K562 (cell line): Measurements from ENCODE around the gene CCDC196. TPM values are rescaled to one million over a fixed set of nuclear protein-coding genes. Genes with fewer than 3 reads are reported as not detected.
A peak's percentile ranks its signal among the peaks of the same experiment; 100 is the strongest.

Source experiments
- ATAC-seq: fragments of 200-7000 bp; cut with Tn5 transposase; 3 replicates; pipeline ENCODE4 v1.9.1; 2020; ENCODE audit warnings: moderate library complexity
- BruUV-seq: library from RNA; stranded (reverse); fragments of 400-500 nt; replicated peaks from 2 replicates; lab custom pipeline; 2021; lab: Mats Ljungman, UMichigan
- CTCF ChIA-PET: fragments of 300-600 bp; formaldehyde crosslinking; extraction: SDS; loops from one replicate; lab custom pipeline; 2021; ENCODE audit warnings: low intra/inter-chr PET ratio; lab: Yijun Ruan, JAX
- POLR2A ChIA-PET: fragments of 300-600, 350-650 bp; sonication (Branson Sonifier 250); formaldehyde crosslinking; extraction: SDS; loops from one replicate; lab custom pipeline; 2021; ENCODE audit warnings: antibody characterized with exemption, inconsistent platforms; lab: Yijun Ruan, JAX
- DNase-seq, 4 experiments: peaks; one replicate each; pipeline versions ENCODE4 v3.0.0 to v3.0.0-alpha.2; 2011 to 2018; ENCODE audit warnings: low spot score in 3 of 4, mixed read lengths in 3 of 4; ENCODE audit errors: extremely low read depth in 1 of 4
- FAIRE-seq: peaks from 2 replicates; lab custom pipeline; 2011; peaks lifted over from hg19 to GRCh38; lab: Jason Lieb, UNC
- H2AFZ ChIP-seq: 2 replicates; pipeline ENCODE4 v1.6.0; 2011; ENCODE audit warnings: low read depth, low read length, control low read depth, inconsistent platforms
- H3K27ac ChIP-seq: fragments of 200-600 bp; 3 replicates; pipeline ENCODE4 v1.8.0; 2011; ENCODE audit warnings: low read depth, mild to moderate bottlenecking, control low read depth, inconsistent platforms, low read length, moderate library complexity, mixed read lengths; ENCODE audit errors: extremely low read depth
- H3K27me3 ChIP-seq, 2 experiments: fragments of 300-600 bp in 1 of 2; 2 replicates in 1 of 2; 3 replicates in 1 of 2; pipeline versions ENCODE4 v1.6.0 to v1.8.0; 2011; ENCODE audit warnings: inconsistent platforms in 2 of 2, low read length in 2 of 2, mild to moderate bottlenecking in 1 of 2, mixed read lengths in 1 of 2, moderate library complexity in 1 of 2; ENCODE audit not compliant: control insufficient read depth in 2 of 2, insufficient read depth in 2 of 2
- H3K36me3 ChIP-seq: fragments of 300-600 bp; 3 replicates; pipeline ENCODE4 v1.8.0; 2011; ENCODE audit warnings: mild to moderate bottlenecking, low read length, inconsistent platforms; ENCODE audit not compliant: control insufficient read depth, insufficient read depth
- H3K4me1 ChIP-seq, 2 experiments: fragments of 200-600 bp in 1 of 2; replicated peaks in 1 of 2; 2 replicates in 1 of 2; 3 replicates in 1 of 2; pipeline versions ENCODE4 v1.5.1 to v1.8.0; 2011; ENCODE audit warnings: inconsistent platforms in 2 of 2, low read length in 2 of 2, mild to moderate bottlenecking in 1 of 2, mixed read lengths in 1 of 2, moderate library complexity in 1 of 2; ENCODE audit not compliant: control insufficient read depth in 2 of 2, insufficient read depth in 2 of 2
- H3K4me2 ChIP-seq: 2 replicates; pipeline ENCODE4 v1.6.1; 2011; ENCODE audit warnings: low read length, control low read depth, inconsistent platforms, mixed read lengths; ENCODE audit not compliant: insufficient read depth
- H3K4me3 ChIP-seq: fragments of 200-600 bp; sonication (generic), shearing (Covaris generic); 2 replicates; pipeline ENCODE4 v1.5.1; 2016; ENCODE audit warnings: control low read depth, inconsistent platforms
- H3K79me2 ChIP-seq: fragments of 200-600 bp; 3 replicates; pipeline ENCODE4 v1.8.0; 2011; ENCODE audit warnings: low read length, inconsistent platforms; ENCODE audit not compliant: control insufficient read depth, insufficient read depth
- H3K9ac ChIP-seq, 2 experiments: 2 replicates each; pipeline versions ENCODE4 v1.6.0 to v1.6.1; 2011; ENCODE audit warnings: low read depth in 2 of 2, low read length in 2 of 2, control low read depth in 1 of 2, inconsistent platforms in 1 of 2, mild to moderate bottlenecking in 1 of 2, mixed read lengths in 1 of 2; ENCODE audit not compliant: insufficient read depth in 1 of 2
- H3K9me1 ChIP-seq: one replicate; pipeline ENCODE4 v1.6.0; 2011; ENCODE audit warnings: inconsistent platforms, mild to moderate bottlenecking, low read length, moderate library complexity; ENCODE audit not compliant: control insufficient read depth, insufficient read depth
- H3K9me3 ChIP-seq: replicated peaks from 2 replicates; pipeline ENCODE4 v1.5.1; 2011; ENCODE audit warnings: low read depth, low read length, inconsistent platforms; ENCODE audit not compliant: control insufficient read depth, insufficient read depth
- H4K20me1 ChIP-seq: replicated peaks from 2 replicates; pipeline ENCODE4 v1.6.1; 2011; ENCODE audit warnings: low read length, inconsistent platforms, mixed read lengths; ENCODE audit not compliant: control insufficient read depth, insufficient read depth
- CBX1 ChIP-seq: sonication (generic); IDR thresholded peaks from 2 replicates; pipeline ENCODE4 v1.6.1; 2016; ENCODE audit warnings: antibody characterized with exemption, low read depth, mild to moderate bottlenecking
- CCNT2 ChIP-seq: IDR thresholded peaks from 2 replicates; pipeline ENCODE4 v1.6.1; 2011; ENCODE audit warnings: borderline replicate concordance, low read depth, mild to moderate bottlenecking, moderate library complexity, mixed read lengths, low read length; ENCODE audit not compliant: insufficient read length; ENCODE audit errors: extremely low read depth
- IFI16 ChIP-seq: fragments of 250-450 bp; sonication (Bioruptor Pico); IDR thresholded peaks from 2 replicates; pipeline ENCODE4 v2.1.2; 2022; ENCODE audit warnings: mild to moderate bottlenecking, inconsistent platforms
- NKRF ChIP-seq: fragments of 450-650 bp; IDR thresholded peaks from 2 replicates; pipeline ENCODE4 v1.6.1; 2016; ENCODE audit warnings: borderline replicate concordance
- POLR2B ChIP-seq: fragments of 450-650 bp; IDR thresholded peaks from 2 replicates; pipeline ENCODE4 v1.6.1; 2018; ENCODE audit warnings: low read depth; ENCODE audit not compliant: partially characterized antibody
- ZNF184 ChIP-seq: sonication (generic); formaldehyde crosslinking; IDR thresholded peaks from 2 replicates; pipeline ENCODE4 v1.5.0; 2020; ENCODE audit warnings: missing genetic modification reagents
- ZNF212 ChIP-seq: fragments of 450-650 bp; formaldehyde crosslinking; IDR thresholded peaks from 2 replicates; pipeline ENCODE4 v1.4.0; 2020; ENCODE audit warnings: mild to moderate bottlenecking
- ZNF316 ChIP-seq: fragments of 450-650 bp; IDR thresholded peaks from 2 replicates; pipeline ENCODE4 v1.6.1; 2016
- ZNF551 ChIP-seq: fragments of 250-450 bp; sonication (Bioruptor Pico); IDR thresholded peaks from 2 replicates; pipeline ENCODE4 v1.5.0; 2021; ENCODE audit warnings: mild to moderate bottlenecking, moderate library complexity
- ZNF699 ChIP-seq: fragments of 250-450 bp; sonication (Bioruptor Pico); IDR thresholded peaks from 2 replicates; pipeline ENCODE4 v1.8.0; 2021; ENCODE audit warnings: mild to moderate bottlenecking, moderate library complexity; ENCODE audit not compliant: insufficient replicate concordance
- WGBS: fragments of 100-300 bp; shearing (Covaris generic); methylation state at CpG from one replicate; pipeline ENCODE4 v1.1.6; 2016; ENCODE audit warnings: low coverage, mixed read lengths; ENCODE audit not compliant: insufficient coverage; ENCODE audit errors: missing lambda C conversion rate; 5-methylcytosine and 5-hydroxymethylcytosine counted together
- in situ Hi-C: fragments of 300-500 bp; cut with MboI; formaldehyde crosslinking; loops from 4 replicates; pipeline ENCODE4 v1.15.0; 2018; ENCODE audit warnings: inconsistent platforms, mixed read lengths
- intact Hi-C: fragments of 100-400 bp; cut with micrococcal nuclease; formaldehyde crosslinking; loops from 2 replicates; pipeline ENCODE4 v1.14.2; 2022
- polyA plus RNA-seq, 8 experiments: library from polyadenylated mRNA; depleted of rRNA in 4 of 8; stranded (reverse) in 5 of 8; unstranded in 3 of 8; fragments of >200 nt; fragmentation: Nextera tagmentation in 2 of 8; fragmentation: Illumina TruSeq in 1 of 8; extraction: Ambion mirVana in 2 of 8; extraction: Trizol in 1 of 8; gene quantifications; 2 replicates each; pipeline versions ENCODE4 v1.2.1 to v1.2.3, GENCODE V29; 2011 to 2014; ENCODE audit warnings: inconsistent platforms in 1 of 8, missing spikeins in 1 of 8
- total RNA-seq, 7 experiments: library from RNA; depleted of rRNA in 6 of 7; stranded (reverse); fragments of >200 nt in 6 of 7; fragmentation: Illumina TruSeq in 2 of 7; extraction: Trizol in 2 of 7; gene quantifications; 2 replicates each; pipeline versions ENCODE4 v1.2.1 to v1.2.3, GENCODE V29; 2011 to 2021; ENCODE audit warnings: low replicate concordance in 1 of 7
- TF ChIP-seq, protein P1 (sequence below): fragments of 450-650 bp; formaldehyde crosslinking; IDR thresholded peaks from 2 replicates; pipeline ENCODE4 v1.4.0; 2020; ENCODE audit warnings: mild to moderate bottlenecking, moderate library complexity
- TF ChIP-seq, protein P2 (sequence below), 3 experiments: IDR thresholded peaks in 2 of 3; conservative IDR thresholded peaks in 1 of 3; 2 replicates each; pipeline ENCODE4 v1.5.1; 2011 to 2012; ENCODE audit warnings: low read length in 3 of 3, mild to moderate bottlenecking in 3 of 3, control low read depth in 2 of 3, improper control_type of control experiment in 1 of 3, inconsistent platforms in 1 of 3, low read depth in 1 of 3, mixed read lengths in 1 of 3, moderate library complexity in 1 of 3; ENCODE audit not compliant: insufficient read depth in 2 of 3
- TF ChIP-seq, protein P3 (sequence below): sonication (generic); formaldehyde crosslinking; IDR thresholded peaks from 2 replicates; pipeline ENCODE4 v1.8.0; 2022; ENCODE audit warnings: mild to moderate bottlenecking, missing genetic modification reagents, borderline replicate concordance

Gene CCDC196
- total and polyA plus RNA-seq, 9 of the 15 experiments (the other 6 are each of a cell fraction or from before 2014, with no cell fraction given), result not detected

DNA sequence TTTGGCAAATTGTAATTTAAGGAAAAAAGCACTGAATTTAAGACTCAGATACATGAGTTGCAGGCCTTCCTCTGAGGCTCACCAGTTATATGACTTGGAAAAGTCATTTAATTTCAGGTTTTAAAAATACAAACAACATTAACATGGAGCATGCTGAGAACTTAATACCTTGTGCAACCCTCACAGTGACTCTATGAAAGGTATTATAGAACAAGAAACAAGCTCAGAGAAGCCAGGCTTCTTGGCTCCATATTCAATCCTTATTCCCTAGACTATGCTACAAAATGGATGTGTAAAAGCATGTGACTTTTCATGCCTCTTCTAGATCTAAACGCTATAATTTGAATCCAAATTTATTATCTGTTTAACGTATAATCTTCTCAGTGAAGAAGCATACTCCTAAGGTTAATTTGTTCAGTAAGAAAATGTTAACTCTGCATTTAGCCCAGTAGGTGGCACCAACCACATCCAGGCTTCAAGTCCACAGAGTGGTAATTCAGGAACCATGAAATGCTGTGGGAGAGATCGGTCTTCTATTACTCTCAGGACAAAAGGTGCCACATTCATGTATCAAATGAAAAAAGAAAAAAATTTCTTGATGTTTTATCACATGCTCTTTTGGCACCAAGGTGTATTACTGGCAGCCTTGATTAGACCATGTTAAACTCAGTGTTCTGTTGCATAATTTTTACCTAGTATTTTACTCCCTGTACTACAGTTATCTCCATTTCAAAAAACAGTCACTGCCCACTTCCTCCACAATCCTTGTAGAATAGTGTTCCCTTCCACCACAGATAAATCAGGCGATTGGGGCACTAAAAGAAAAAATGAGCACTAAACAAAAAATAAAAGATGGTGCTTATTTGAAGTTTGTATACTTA, 9.3 kb downstream of the CCDC196 start:
- Histone ChIP-seq H3K79me2 (no peaks in the 10 kb centered on the region), H3K9me1 (no peaks in the 10 kb centered on the region), H3K4me1 (no peaks in the 10 kb centered on the region), H3K9ac (no peak overlapping the region), H3K4me2 (no peak overlapping the region), H3K27me3 (no peaks in the 10 kb centered on the region), H3K27ac (no peak overlapping the region), H4K20me1 (no peaks in the 10 kb centered on the region), H2AFZ (0 out of 2 replicates have a peak overlapping the region, but pooled peaks have one; percentile 12), H3K36me3 (no peaks in the 10 kb centered on the region), H3K9me3 (no peaks in the 10 kb centered on the region), H3K4me3 (no peak overlapping the region)
- ATAC-seq (peak; percentile 96), FAIRE-seq (peak; percentile 86), DNase-seq (peak; percentile 20 to 73 (median 34))
- in situ Hi-C loops (loop anchor here (25.0 kb wide), 1 partner anchor 1317 kb away; the partner anchor contains the start of genes RAD51B and ZFYVE26), intact Hi-C loops (loop anchor here (1.0 kb wide), 2 partner anchors 251 to 623 kb away; no protein-coding TSS in a partner anchor)
- POLR2A ChIA-PET, result no interaction called here
- no TSS peak for BruUV-seq
- CTCF ChIA-PET, result no interaction called here
- 2% methylated on average over 4 of the region's 4 CpGs for WGBS
- TF ChIP-seq ZNF699 (CRISPR knock-in tag) (no peak), ZNF551 (CRISPR knock-in tag) (no peak), IFI16 (CRISPR knock-in tag) (no peak), CCNT2 (no peak), ZNF184 (CRISPR knock-in tag) (no peak), ZNF212 (CRISPR knock-in tag) (no peak), CBX1 (no peak), NKRF (no peak), POLR2B (no peak), ZNF316 (peak; percentile 48; the same call in 1 of the 2 replicates)
- TF ChIP-seq, protein P1, sequence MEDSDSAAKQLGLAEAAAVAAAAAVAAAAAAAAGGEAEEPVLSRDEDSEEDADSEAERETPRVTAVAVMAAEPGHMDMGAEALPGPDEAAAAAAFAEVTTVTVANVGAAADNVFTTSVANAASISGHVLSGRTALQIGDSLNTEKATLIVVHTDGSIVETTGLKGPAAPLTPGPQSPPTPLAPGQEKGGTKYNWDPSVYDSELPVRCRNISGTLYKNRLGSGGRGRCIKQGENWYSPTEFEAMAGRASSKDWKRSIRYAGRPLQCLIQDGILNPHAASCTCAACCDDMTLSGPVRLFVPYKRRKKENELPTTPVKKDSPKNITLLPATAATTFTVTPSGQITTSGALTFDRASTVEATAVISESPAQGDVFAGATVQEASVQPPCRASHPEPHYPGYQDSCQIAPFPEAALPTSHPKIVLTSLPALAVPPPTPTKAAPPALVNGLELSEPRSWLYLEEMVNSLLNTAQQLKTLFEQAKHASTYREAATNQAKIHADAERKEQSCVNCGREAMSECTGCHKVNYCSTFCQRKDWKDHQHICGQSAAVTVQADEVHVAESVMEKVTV, result peak; percentile 27; the same call in 1 of the 2 replicates
- TF ChIP-seq, protein P2, sequence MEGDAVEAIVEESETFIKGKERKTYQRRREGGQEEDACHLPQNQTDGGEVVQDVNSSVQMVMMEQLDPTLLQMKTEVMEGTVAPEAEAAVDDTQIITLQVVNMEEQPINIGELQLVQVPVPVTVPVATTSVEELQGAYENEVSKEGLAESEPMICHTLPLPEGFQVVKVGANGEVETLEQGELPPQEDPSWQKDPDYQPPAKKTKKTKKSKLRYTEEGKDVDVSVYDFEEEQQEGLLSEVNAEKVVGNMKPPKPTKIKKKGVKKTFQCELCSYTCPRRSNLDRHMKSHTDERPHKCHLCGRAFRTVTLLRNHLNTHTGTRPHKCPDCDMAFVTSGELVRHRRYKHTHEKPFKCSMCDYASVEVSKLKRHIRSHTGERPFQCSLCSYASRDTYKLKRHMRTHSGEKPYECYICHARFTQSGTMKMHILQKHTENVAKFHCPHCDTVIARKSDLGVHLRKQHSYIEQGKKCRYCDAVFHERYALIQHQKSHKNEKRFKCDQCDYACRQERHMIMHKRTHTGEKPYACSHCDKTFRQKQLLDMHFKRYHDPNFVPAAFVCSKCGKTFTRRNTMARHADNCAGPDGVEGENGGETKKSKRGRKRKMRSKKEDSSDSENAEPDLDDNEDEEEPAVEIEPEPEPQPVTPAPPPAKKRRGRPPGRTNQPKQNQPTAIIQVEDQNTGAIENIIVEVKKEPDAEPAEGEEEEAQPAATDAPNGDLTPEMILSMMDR (IDR thresholded peaks at IDR 0.05 in 2 of 3, conservative IDR thresholded peaks at IDR 0.05 in 1 of 3; ENCODE audit: insufficient read depth in 2 of 3, low read depth in 1 of 3, low read length in 3 of 3), result peak; percentile 57 to 68 (median 58); a peak in 5 of 6 replicates
- TF ChIP-seq, protein P3, sequence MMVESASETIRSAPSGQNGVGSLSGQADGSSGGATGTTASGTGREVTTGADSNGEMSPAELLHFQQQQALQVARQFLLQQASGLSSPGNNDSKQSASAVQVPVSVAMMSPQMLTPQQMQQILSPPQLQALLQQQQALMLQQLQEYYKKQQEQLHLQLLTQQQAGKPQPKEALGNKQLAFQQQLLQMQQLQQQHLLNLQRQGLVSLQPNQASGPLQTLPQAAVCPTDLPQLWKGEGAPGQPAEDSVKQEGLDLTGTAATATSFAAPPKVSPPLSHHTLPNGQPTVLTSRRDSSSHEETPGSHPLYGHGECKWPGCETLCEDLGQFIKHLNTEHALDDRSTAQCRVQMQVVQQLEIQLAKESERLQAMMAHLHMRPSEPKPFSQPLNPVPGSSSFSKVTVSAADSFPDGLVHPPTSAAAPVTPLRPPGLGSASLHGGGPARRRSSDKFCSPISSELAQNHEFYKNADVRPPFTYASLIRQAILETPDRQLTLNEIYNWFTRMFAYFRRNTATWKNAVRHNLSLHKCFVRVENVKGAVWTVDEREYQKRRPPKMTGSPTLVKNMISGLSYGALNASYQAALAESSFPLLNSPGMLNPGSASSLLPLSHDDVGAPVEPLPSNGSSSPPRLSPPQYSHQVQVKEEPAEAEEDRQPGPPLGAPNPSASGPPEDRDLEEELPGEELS, result no peak
